HepG2 (cell line): Measurements from ENCODE around the gene SLC25A22. TPM values are rescaled to one million over a fixed set of nuclear protein-coding genes. Genes with fewer than 3 reads are reported as not detected.
A peak's percentile ranks its signal among the peaks of the same experiment; 100 is the strongest.

Experiments
- CENPT ChIP-seq: sonication (generic); formaldehyde crosslinking; IDR thresholded peaks from 2 replicates; pipeline ENCODE4 v1.8.0; 2022; ENCODE audit warnings: low read depth, mild to moderate bottlenecking, moderate library complexity, missing genetic modification reagents
- DPF2 ChIP-seq: sonication (generic); formaldehyde crosslinking; IDR thresholded peaks from 2 replicates; pipeline ENCODE4 v1.4.0; 2020; ENCODE audit warnings: mild to moderate bottlenecking, low read depth, missing genetic modification reagents, borderline replicate concordance
- EZH2 ChIP-seq: conservative IDR thresholded peaks from 2 replicates; pipeline ENCODE4 v1.6.1; 2012; ENCODE audit warnings: mild to moderate bottlenecking, low read depth, low read length, moderate library complexity
- GABPB1 ChIP-seq: IDR thresholded peaks from 2 replicates; pipeline ENCODE4 v1.6.1; 2016; ENCODE audit warnings: mild to moderate bottlenecking, missing genetic modification reagents, moderate library complexity, missing compliant biosample characterization
- HDAC2 ChIP-seq: sonication (generic); formaldehyde crosslinking; IDR thresholded peaks from 2 replicates; pipeline ENCODE4 v1.4.0; 2020; ENCODE audit warnings: missing genetic modification reagents
- HMG20B ChIP-seq: conservative IDR thresholded peaks from 2 replicates; pipeline ENCODE4 v1.6.1; 2016; ENCODE audit warnings: missing genetic modification reagents, missing compliant biosample characterization
- PLRG1 ChIP-seq: fragments of 450-650 bp; conservative IDR thresholded peaks from 2 replicates; pipeline ENCODE4 v1.6.1; 2016
- POGZ ChIP-seq: sonication (generic); formaldehyde crosslinking; IDR thresholded peaks from 2 replicates; pipeline ENCODE4 v1.4.0; 2020; ENCODE audit warnings: mild to moderate bottlenecking, missing genetic modification reagents
- PPARG ChIP-seq: conservative IDR thresholded peaks from 2 replicates; pipeline ENCODE4 v1.6.1; 2016; ENCODE audit warnings: missing biosample characterization, missing genetic modification reagents
- SP4 ChIP-seq: sonication (generic); formaldehyde crosslinking; IDR thresholded peaks from 2 replicates; pipeline ENCODE4 v1.8.1; 2023; ENCODE audit warnings: mild to moderate bottlenecking, missing genetic modification reagents
- SPEN ChIP-seq: sonication (generic); formaldehyde crosslinking; IDR thresholded peaks from 2 replicates; pipeline ENCODE4 v1.5.1; 2020; ENCODE audit warnings: low read depth, mild to moderate bottlenecking, missing genetic modification reagents
- ZFY ChIP-seq: sonication (generic); formaldehyde crosslinking; IDR thresholded peaks from 2 replicates; pipeline ENCODE4 v1.4.0; 2020; ENCODE audit warnings: missing genetic modification reagents
- ZNF138 ChIP-seq: sonication (generic); formaldehyde crosslinking; IDR thresholded peaks from 2 replicates; pipeline ENCODE4 v1.5.0; 2020; ENCODE audit warnings: mild to moderate bottlenecking, low read depth, missing genetic modification reagents
- ZNF468 ChIP-seq: sonication (generic); formaldehyde crosslinking; IDR thresholded peaks from 2 replicates; pipeline ENCODE4 v1.8.0; 2022; ENCODE audit warnings: mild to moderate bottlenecking, moderate library complexity, missing genetic modification reagents
- ZNF484 ChIP-seq: sonication (generic); formaldehyde crosslinking; IDR thresholded peaks from 2 replicates; pipeline ENCODE4 v1.5.1; 2020; ENCODE audit warnings: mild to moderate bottlenecking, low read depth, missing genetic modification reagents, borderline replicate concordance
- ZNF501 ChIP-seq: sonication (generic); formaldehyde crosslinking; IDR thresholded peaks from 2 replicates; pipeline ENCODE4 v1.5.1; 2020; ENCODE audit warnings: mild to moderate bottlenecking, moderate library complexity, missing genetic modification reagents
- ZNF552 ChIP-seq: sonication (generic); formaldehyde crosslinking; IDR thresholded peaks from 2 replicates; pipeline ENCODE4 v1.9.0; 2022; ENCODE audit warnings: missing genetic modification reagents, mild to moderate bottlenecking, borderline replicate concordance
- ZNF772 ChIP-seq: sonication (generic); formaldehyde crosslinking; IDR thresholded peaks from 2 replicates; pipeline ENCODE4 v1.5.0; 2020; ENCODE audit warnings: mild to moderate bottlenecking, missing genetic modification reagents
- ZNF776 ChIP-seq: sonication (generic); formaldehyde crosslinking; IDR thresholded peaks from 2 replicates; pipeline ENCODE4 v1.4.0; 2020; ENCODE audit warnings: mild to moderate bottlenecking, missing genetic modification reagents
- polyA plus RNA-seq, 8 experiments: library from polyadenylated mRNA; depleted of rRNA in 3 of 8; stranded (reverse) in 7 of 8; unstranded in 1 of 8; fragments of >200 nt; fragmentation: Illumina TruSeq in 4 of 8; extraction: Trizol in 4 of 8; gene quantifications; 2 replicates each; pipeline versions ENCODE4 v1.2.1 to v1.2.3, GENCODE V29; 2011 to 2016; ENCODE audit warnings: low read depth in 4 of 8, missing spikeins in 1 of 8, mixed read lengths in 1 of 8; ENCODE audit not compliant: insufficient read depth in 1 of 8
- total RNA-seq, 5 experiments: library from RNA; depleted of rRNA; stranded (reverse); fragments of >200 nt; fragmentation: Illumina TruSeq; extraction: Trizol; gene quantifications; 2 replicates each; pipeline ENCODE4 v1.2.3, GENCODE V29; 2016; ENCODE audit warnings: low read depth in 1 of 5
- TF ChIP-seq, protein P1 (sequence below): sonication (generic); formaldehyde crosslinking; IDR thresholded peaks from 2 replicates; pipeline ENCODE4 v1.4.0; 2020; ENCODE audit warnings: missing genetic modification reagents, borderline replicate concordance
- TF ChIP-seq, protein P2 (sequence below): sonication (generic); formaldehyde crosslinking; IDR thresholded peaks from 2 replicates; pipeline ENCODE4 v1.5.0; 2020; ENCODE audit warnings: missing genetic modification reagents, mild to moderate bottlenecking, borderline replicate concordance
- TF ChIP-seq, protein P3 (sequence below): sonication (generic); formaldehyde crosslinking; IDR thresholded peaks from 2 replicates; pipeline ENCODE4 v1.4.0; 2020; ENCODE audit warnings: missing genetic modification reagents

SLC25A22 gene
- total and polyA plus RNA-seq, 2 of the 13 experiments (the other 11 are each of a cell fraction or from before 2014, with no cell fraction given) = 12.4 to 19.2 TPM

DNA sequence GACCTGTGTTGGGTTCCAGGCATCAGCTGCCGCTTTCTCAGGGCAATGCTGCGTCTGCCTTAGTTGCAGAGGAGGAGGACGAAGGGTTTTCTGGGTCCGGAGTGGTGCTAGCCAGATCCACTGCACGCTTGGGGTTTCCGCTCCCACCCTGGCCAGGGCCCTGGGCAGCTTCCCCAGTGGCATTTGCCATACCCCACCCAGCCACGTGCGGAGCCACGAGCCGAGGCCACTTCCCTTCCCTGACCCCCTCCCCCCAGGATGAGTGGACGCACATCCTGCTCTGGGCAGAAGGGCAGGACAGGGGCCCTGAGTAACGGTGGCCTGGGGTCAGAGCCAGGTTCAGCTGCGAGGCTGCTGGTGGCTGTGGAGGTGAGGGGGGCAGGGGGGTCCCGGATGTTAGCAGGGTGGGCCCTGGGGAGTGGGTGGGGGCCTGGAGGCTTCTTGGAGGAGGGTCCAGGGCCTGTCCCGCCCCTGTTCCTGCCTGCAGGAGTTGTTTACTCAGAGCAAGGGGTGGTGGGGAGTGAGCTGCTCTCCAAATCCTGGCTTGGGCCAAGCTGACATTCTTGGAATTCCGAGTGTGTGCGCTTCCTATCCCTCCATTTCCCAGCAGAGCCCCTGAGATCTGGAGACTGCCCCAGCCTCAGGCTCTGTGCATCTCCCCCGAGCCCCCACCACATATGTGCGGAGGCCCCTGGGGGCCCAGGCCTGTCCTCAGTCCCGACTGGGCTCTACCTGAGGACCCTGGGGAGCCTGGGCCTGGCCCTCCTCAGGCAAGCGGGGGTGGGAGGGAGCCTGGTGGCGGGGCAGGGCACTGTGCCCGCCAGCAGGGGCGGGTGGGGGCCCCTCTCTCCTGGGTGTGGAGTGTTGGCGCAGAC is 46.0 kb upstream of the SLC25A22 start (continued):
- no peak for TF ChIP-seq ZNF501 (CRISPR knock-in tag)
- TF ChIP-seq HDAC2 = peak; percentile 88
- peak; percentile 46; the same call in 1 of the 2 replicates for TF ChIP-seq POGZ (CRISPR knock-in tag)
- TF ChIP-seq, protein P1, sequence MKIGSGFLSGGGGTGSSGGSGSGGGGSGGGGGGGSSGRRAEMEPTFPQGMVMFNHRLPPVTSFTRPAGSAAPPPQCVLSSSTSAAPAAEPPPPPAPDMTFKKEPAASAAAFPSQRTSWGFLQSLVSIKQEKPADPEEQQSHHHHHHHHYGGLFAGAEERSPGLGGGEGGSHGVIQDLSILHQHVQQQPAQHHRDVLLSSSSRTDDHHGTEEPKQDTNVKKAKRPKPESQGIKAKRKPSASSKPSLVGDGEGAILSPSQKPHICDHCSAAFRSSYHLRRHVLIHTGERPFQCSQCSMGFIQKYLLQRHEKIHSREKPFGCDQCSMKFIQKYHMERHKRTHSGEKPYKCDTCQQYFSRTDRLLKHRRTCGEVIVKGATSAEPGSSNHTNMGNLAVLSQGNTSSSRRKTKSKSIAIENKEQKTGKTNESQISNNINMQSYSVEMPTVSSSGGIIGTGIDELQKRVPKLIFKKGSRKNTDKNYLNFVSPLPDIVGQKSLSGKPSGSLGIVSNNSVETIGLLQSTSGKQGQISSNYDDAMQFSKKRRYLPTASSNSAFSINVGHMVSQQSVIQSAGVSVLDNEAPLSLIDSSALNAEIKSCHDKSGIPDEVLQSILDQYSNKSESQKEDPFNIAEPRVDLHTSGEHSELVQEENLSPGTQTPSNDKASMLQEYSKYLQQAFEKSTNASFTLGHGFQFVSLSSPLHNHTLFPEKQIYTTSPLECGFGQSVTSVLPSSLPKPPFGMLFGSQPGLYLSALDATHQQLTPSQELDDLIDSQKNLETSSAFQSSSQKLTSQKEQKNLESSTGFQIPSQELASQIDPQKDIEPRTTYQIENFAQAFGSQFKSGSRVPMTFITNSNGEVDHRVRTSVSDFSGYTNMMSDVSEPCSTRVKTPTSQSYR = peak; percentile 96
- TF ChIP-seq ZNF776 (CRISPR knock-in tag) = no peak; the same call in 1 of the 2 replicates
- no peak for TF ChIP-seq PLRG1
- TF ChIP-seq ZNF138 = no peak
- peak; percentile 78 for TF ChIP-seq SPEN
- no peak; the same call in 1 of the 2 replicates for TF ChIP-seq PPARG
- TF ChIP-seq, protein P2, sequence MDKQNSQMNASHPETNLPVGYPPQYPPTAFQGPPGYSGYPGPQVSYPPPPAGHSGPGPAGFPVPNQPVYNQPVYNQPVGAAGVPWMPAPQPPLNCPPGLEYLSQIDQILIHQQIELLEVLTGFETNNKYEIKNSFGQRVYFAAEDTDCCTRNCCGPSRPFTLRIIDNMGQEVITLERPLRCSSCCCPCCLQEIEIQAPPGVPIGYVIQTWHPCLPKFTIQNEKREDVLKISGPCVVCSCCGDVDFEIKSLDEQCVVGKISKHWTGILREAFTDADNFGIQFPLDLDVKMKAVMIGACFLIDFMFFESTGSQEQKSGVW (CRISPR knock-in tag) = no peak
- no peak for TF ChIP-seq ZNF468 (CRISPR knock-in tag)
- no peak for TF ChIP-seq ZNF484 (CRISPR knock-in tag)
- no peak for TF ChIP-seq ZNF552 (CRISPR knock-in tag)
- peak; percentile 13; the same call in 1 of the 2 replicates for TF ChIP-seq HMG20B (CRISPR knock-in tag)
- no peak for TF ChIP-seq ZNF772 (CRISPR knock-in tag)
- TF ChIP-seq, protein P3, sequence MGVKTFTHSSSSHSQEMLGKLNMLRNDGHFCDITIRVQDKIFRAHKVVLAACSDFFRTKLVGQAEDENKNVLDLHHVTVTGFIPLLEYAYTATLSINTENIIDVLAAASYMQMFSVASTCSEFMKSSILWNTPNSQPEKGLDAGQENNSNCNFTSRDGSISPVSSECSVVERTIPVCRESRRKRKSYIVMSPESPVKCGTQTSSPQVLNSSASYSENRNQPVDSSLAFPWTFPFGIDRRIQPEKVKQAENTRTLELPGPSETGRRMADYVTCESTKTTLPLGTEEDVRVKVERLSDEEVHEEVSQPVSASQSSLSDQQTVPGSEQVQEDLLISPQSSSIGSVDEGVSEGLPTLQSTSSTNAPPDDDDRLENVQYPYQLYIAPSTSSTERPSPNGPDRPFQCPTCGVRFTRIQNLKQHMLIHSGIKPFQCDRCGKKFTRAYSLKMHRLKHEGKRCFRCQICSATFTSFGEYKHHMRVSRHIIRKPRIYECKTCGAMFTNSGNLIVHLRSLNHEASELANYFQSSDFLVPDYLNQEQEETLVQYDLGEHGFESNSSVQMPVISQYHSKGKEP (CRISPR knock-in tag) = no peak
- TF ChIP-seq CENPT (CRISPR knock-in tag) = no peak
- no peak for TF ChIP-seq EZH2
- peak; percentile 42; the same call in 1 of the 2 replicates for TF ChIP-seq SP4 (CRISPR knock-in tag)
- TF ChIP-seq GABPB1 = peak; percentile 83
- TF ChIP-seq ZFY (CRISPR knock-in tag) = peak; percentile 34; the same call in 1 of the 2 replicates
- TF ChIP-seq DPF2 (CRISPR knock-in tag) = no peak
